ENCODE data around the gene RBM8A. TPM values are rescaled to one million over a fixed set of nuclear protein-coding genes. Genes with fewer than 3 reads are reported as not detected.
"Not testable (repeated sequence)": the region's sequence is repeated elsewhere in the genome, so short reads cannot be mapped to it uniquely, and the experiment has no call there.

The RBM8A gene
- total and polyA plus RNA-seq, 12 donors = 34.5 to 151 (median 67.4) TPM

DNA sequence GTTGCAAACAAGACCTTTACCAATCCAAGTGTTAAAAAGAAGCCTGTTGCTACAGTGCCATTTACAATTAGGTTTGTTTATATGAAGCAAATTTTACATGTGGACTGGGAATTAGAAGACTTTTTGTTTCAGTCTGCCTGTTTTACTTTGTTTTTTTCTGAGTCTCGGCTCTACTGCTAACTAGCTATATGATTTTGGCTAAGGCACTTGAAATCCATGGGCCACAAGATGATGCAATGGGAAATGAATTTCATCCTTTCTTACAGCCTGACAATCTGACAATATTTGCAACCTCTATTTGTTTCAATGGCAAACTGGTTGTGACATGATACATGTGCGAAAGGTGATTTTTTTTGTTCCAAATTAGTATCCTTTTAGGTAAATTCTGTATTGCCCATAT is 5.0 kb downstream of the RBM8A start:
- Histone ChIP-seq H3K4me1 (peaks cover 10 to 37% (median 30%) of the 10 kb centered on the region in 9 donors), H3K27me3 (no peaks in the 10 kb centered on the region), H3K9me3 (no peaks in the 10 kb centered on the region), H3K27ac (no peak overlapping the region), H3K36me3 (peaks cover 0 to 41% (median 18%) of the 10 kb centered on the region in 9 donors), H3K4me3 (no peak overlapping the region)
- TF ChIP-seq, protein P1, sequence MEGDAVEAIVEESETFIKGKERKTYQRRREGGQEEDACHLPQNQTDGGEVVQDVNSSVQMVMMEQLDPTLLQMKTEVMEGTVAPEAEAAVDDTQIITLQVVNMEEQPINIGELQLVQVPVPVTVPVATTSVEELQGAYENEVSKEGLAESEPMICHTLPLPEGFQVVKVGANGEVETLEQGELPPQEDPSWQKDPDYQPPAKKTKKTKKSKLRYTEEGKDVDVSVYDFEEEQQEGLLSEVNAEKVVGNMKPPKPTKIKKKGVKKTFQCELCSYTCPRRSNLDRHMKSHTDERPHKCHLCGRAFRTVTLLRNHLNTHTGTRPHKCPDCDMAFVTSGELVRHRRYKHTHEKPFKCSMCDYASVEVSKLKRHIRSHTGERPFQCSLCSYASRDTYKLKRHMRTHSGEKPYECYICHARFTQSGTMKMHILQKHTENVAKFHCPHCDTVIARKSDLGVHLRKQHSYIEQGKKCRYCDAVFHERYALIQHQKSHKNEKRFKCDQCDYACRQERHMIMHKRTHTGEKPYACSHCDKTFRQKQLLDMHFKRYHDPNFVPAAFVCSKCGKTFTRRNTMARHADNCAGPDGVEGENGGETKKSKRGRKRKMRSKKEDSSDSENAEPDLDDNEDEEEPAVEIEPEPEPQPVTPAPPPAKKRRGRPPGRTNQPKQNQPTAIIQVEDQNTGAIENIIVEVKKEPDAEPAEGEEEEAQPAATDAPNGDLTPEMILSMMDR (IDR thresholded peaks at IDR 0.05) = no peak
- intact Hi-C loops (cut with DNase I) = no loop called here
- no peak for DNase-seq
- 75 to 82% methylated on average over 2 of the region's 2 CpGs for WGBS, 2 donors
- ATAC-seq = no peak

DNA sequence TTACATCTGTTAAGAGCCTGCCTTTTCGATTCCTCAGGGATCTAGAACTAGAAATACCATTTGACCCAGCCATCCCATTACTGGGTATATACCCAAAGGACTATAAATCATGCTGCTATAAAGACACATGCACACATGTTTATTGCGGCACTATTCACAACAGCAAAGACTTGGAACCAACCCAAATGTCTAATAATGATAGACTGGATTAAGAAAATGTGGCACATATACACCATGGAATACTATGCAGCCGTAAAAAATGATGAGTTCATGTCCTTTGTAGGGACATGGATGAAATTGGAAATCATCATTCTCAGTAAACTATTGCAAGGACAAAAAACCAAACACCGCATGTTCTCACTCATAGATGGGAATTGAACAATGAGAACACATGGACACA is 7.0 kb downstream of the RBM8A start:
- intact Hi-C loops (cut with DNase I) = not testable (repeated sequence)
- WGBS, 2 donors = 91 to 97% methylated on average over 2 to 3 of the region's 4 CpGs

GRCh38 chr1:145918992-145919939 is 8.0 kb downstream of the RBM8A start:
- H3K4me1 ChIP-seq = peaks cover 3 to 34% (median 26%) of the 10 kb centered on the region in 9 donors
- intact Hi-C loops (cut with DNase I) = loop anchor here in 6 of 10 donors (5.0 to 10.0 kb wide), 5 partner anchors 38 to 82 kb away; partner anchors contain the start of genes LIX1L (in 5 of the 6), NUDT17 (in 3 of the 6) and PIAS3 (in 1 of the 6)
- no peaks in the 10 kb centered on the region for H3K27me3 ChIP-seq
- TF ChIP-seq, protein P1 (IDR thresholded peaks at IDR 0.05) = no peak
- peak overlapping the region; percentile 73 to 99 (median 90) for H3K4me3 ChIP-seq
- 6 to 7% methylated on average over 33 of the region's 33 CpGs for WGBS, 2 donors
- peak; percentile 49 to 57 for DNase-seq
- H3K36me3 ChIP-seq = peaks cover 0 to 56% (median 17%) of the 10 kb centered on the region in 9 donors
- peak; percentile 28 to 61 (median 38) for ATAC-seq
- H3K9me3 ChIP-seq = no peaks in the 10 kb centered on the region
- H3K27ac ChIP-seq = peak overlapping the region; percentile 79 to 95 (median 90)

More for the DNA sequence above, 7.0 kb downstream of the RBM8A start:
- not testable (repeated sequence) for H3K27me3 ChIP-seq, H3K27ac ChIP-seq, DNase-seq, ATAC-seq, H3K9me3 ChIP-seq
- peak overlapping the region in 1 of 10 donors; percentile 99 for H3K4me3 ChIP-seq
- peaks cover 3 to 34% (median 26%) of the 10 kb centered on the region in 9 donors for H3K4me1 ChIP-seq
- H3K36me3 ChIP-seq = peaks cover 0 to 50% (median 17%) of the 10 kb centered on the region in 9 donors

- Histone ChIP-seq H3K27ac (peak within 1 kb of the TSS; percentile 79 to 95 (median 90)), H3K27me3 (no peaks in the 10 kb centered on the region), H3K36me3 (peaks cover 0 to 56% (median 13%) of the 10 kb centered on the region in 9 donors), H3K4me1 (peaks cover 3 to 34% (median 26%) of the 10 kb centered on the region in 9 donors), H3K9me3 (no peaks in the 10 kb centered on the region), H3K4me3 (peak within 1 kb of the TSS; percentile 73 to 99 (median 90))
- TF ChIP-seq, protein P1 (IDR thresholded peaks at IDR 0.05) = peak in 1 of 9 donors; percentile 15
- WGBS, 2 donors = 0% methylated on average over 51 of the region's 51 CpGs
- intact Hi-C loops (cut with DNase I) = loop anchor here in 6 of 10 donors (5.0 to 10.0 kb wide), 5 partner anchors 39 to 81 kb away; partner anchors contain the start of genes LIX1L (in 5 of the 6), NUDT17 (in 3 of the 6) and PIAS3 (in 1 of the 6)
- ATAC-seq (peak; percentile 94 to 98 (median 96)), DNase-seq (peak; percentile 88 to 91)
These were observed 8.9 kb downstream of the RBM8A start, which contains the start of gene PEX11B for GRCh38 chr1:145918144-145918991. Gene PEX11B (minus strand): TSS chr1:145918717. CDS start chr1:145918688, 29 bp downstream.
